Measurements from ENCODE around the gene DNM3. TPM values are rescaled to one million over a fixed set of nuclear protein-coding genes. Genes with fewer than 3 reads are reported as not detected.

Gene DNM3
- total and polyA plus RNA-seq, 4 donors: 38.5 to 93.9 (median 48.5) TPM

GRCh38 chr1:171904778-171905450 is 63.6 kb downstream of the DNM3 start:
- WGBS (ENCODE audit: insufficient coverage): 100% methylated on average over 2 of the region's 5 CpGs
- Histone ChIP-seq H3K27ac (ENCODE audit: low read depth, low read length) (no peak overlapping the region), H3K4me3 (ENCODE audit: low read depth, low read length) (no peak overlapping the region)

GRCh38 chr1:171909711-171910110 is 68.4 kb downstream of the DNM3 start:
- peak in 1 of 6 donors; percentile 82 for DNase-seq (ENCODE audit: low read depth in 4 of 6, low spot score in 6 of 6)
- Histone ChIP-seq H3K4me1 (ENCODE audit: control insufficient read depth, insufficient read depth, low read length) (peaks cover 9% of the 10 kb centered on the region), H3K27me3 (ENCODE audit: control insufficient read depth, insufficient read depth, low read length) (no peaks in the 10 kb centered on the region), H3K9me3 (ENCODE audit: control insufficient read depth, insufficient read depth, low read length) (no peaks in the 10 kb centered on the region), H3K36me3 (ENCODE audit: control insufficient read depth, insufficient read depth, low read length) (no peaks in the 10 kb centered on the region), H3K4me3 (ENCODE audit: low read depth, low read length) (no peak overlapping the region), H3K27ac (ENCODE audit: low read depth, low read length) (peak overlapping the region; percentile 33)
- 47% methylated on average over 2 of the region's 5 CpGs for WGBS (ENCODE audit: insufficient coverage)

More at GRCh38 chr1:171904778-171905450, 63.6 kb downstream of the DNM3 start:
- no peaks in the 10 kb centered on the region for H3K36me3 ChIP-seq (ENCODE audit: control insufficient read depth, insufficient read depth, low read length)
- H3K9me3 ChIP-seq (ENCODE audit: control insufficient read depth, insufficient read depth, low read length): no peaks in the 10 kb centered on the region
- H3K27me3 ChIP-seq (ENCODE audit: control insufficient read depth, insufficient read depth, low read length): no peaks in the 10 kb centered on the region
- DNase-seq (ENCODE audit: low read depth in 4 of 6, low spot score in 6 of 6): no peak
- no peaks in the 10 kb centered on the region for H3K4me1 ChIP-seq (ENCODE audit: control insufficient read depth, insufficient read depth, low read length)

GRCh38 chr1:171910786-171911185 is 69.5 kb downstream of the DNM3 start:
- 59% methylated on average over 2 of the region's 2 CpGs for WGBS (ENCODE audit: insufficient coverage)
- Histone ChIP-seq H3K36me3 (ENCODE audit: control insufficient read depth, insufficient read depth, low read length) (no peaks in the 10 kb centered on the region), H3K9me3 (ENCODE audit: control insufficient read depth, insufficient read depth, low read length) (no peaks in the 10 kb centered on the region), H3K27ac (ENCODE audit: low read depth, low read length) (no peak overlapping the region), H3K4me3 (ENCODE audit: low read depth, low read length) (no peak overlapping the region), H3K27me3 (ENCODE audit: control insufficient read depth, insufficient read depth, low read length) (no peaks in the 10 kb centered on the region), H3K4me1 (ENCODE audit: control insufficient read depth, insufficient read depth, low read length) (peaks cover 9% of the 10 kb centered on the region)
- DNase-seq (ENCODE audit: low read depth in 4 of 6, low spot score in 6 of 6): peak in 1 of 6 donors; percentile 30

DNA sequence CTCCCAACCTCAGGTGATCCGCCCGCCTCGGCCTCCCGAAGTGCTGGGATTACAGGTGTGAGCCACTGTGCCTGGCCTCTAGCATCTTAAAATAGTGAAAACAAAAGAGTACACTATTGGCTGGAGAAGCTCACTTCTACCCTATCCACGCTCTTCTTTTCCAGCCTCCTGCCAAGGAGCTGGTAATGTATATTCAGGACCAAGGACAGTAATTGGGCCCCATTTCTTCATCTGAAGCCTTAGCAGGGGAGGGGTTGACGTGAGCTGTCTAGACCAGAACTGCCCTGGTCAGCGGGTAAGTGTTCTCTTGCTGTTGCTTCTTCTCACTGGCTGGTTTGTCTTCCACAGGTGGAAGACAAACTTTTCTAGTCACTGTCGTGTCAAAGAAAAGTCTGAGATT is 70.2 kb downstream of the DNM3 start:
- Histone ChIP-seq H3K4me1 (ENCODE audit: control insufficient read depth, insufficient read depth, low read length) (peaks cover 9% of the 10 kb centered on the region), H3K9me3 (ENCODE audit: control insufficient read depth, insufficient read depth, low read length) (no peaks in the 10 kb centered on the region), H3K36me3 (ENCODE audit: control insufficient read depth, insufficient read depth, low read length) (no peaks in the 10 kb centered on the region), H3K27ac (ENCODE audit: low read depth, low read length) (no peak overlapping the region), H3K27me3 (ENCODE audit: control insufficient read depth, insufficient read depth, low read length) (no peaks in the 10 kb centered on the region), H3K4me3 (ENCODE audit: low read depth, low read length) (no peak overlapping the region)
- DNase-seq (ENCODE audit: low read depth in 4 of 6, low spot score in 6 of 6): no peak
- 95% methylated on average over 4 of the region's 8 CpGs for WGBS (ENCODE audit: insufficient coverage)

DNA sequence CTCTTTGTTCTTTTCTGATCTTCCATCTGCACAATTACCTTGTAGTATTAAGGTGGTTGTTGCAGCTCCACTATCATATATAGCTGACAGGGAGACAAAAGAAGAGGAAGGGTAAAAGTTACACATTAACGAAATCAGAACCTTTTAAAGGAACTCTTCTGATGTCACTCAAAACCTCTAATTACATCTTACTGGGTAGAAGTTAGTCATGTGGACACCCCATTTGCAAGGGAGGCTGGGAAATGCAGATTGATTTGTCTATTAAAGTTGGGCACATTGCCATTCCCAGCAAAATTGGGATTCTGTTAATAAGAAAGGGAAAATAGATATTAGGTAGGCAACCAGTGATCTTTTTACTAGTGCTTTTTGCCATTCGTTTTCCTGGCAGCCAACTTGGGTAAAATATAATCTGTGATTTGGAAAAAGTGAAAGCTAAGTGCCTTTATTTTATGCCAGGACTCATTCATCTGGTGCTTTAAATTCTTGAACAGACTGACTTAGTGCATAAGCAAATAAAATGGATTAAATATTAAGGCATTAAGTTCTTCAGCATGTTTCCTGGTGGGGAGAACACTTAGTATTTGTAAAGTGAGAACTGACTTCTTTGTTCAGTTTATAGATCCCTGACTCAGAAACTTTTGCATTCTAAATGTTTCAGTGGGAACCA is 71.3 kb downstream of the DNM3 start:
- DNase-seq (ENCODE audit: low read depth in 4 of 6, low spot score in 6 of 6): peak in 1 of 6 donors; percentile 45
- no peak overlapping the region for H3K4me3 ChIP-seq (ENCODE audit: low read depth, low read length)
- 83% methylated on average over 1 of the region's 2 CpGs for WGBS (ENCODE audit: insufficient coverage)
- peaks cover 9% of the 10 kb centered on the region for H3K4me1 ChIP-seq (ENCODE audit: control insufficient read depth, insufficient read depth, low read length)
- no peaks in the 10 kb centered on the region for H3K36me3 ChIP-seq (ENCODE audit: control insufficient read depth, insufficient read depth, low read length)
- no peaks in the 10 kb centered on the region for H3K27me3 ChIP-seq (ENCODE audit: control insufficient read depth, insufficient read depth, low read length)
- no peak overlapping the region for H3K27ac ChIP-seq (ENCODE audit: low read depth, low read length)
- no peaks in the 10 kb centered on the region for H3K9me3 ChIP-seq (ENCODE audit: control insufficient read depth, insufficient read depth, low read length)

DNA sequence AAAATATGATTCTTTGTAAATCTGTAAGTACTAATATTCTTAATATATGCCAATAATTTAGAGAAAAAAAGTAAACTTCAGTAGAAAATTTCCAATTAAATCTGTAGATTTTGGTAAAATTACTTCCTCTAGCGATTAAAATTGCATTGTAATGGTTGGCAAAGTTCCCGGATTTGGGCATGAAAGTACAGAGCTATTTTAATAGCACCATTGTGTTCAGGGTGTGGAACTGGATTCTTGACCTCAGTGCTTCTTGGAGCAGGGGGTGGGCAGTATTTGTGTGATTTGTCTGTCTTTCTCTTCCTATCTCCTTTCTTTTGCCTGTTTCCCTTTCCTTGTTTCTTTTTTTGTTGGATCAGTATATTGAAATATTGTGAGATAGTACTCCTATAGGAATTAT is 72.1 kb downstream of the DNM3 start:
- no peaks in the 10 kb centered on the region for H3K9me3 ChIP-seq (ENCODE audit: control insufficient read depth, insufficient read depth, low read length)
- no peaks in the 10 kb centered on the region for H3K27me3 ChIP-seq (ENCODE audit: control insufficient read depth, insufficient read depth, low read length)
- no peak overlapping the region for H3K27ac ChIP-seq (ENCODE audit: low read depth, low read length)
- WGBS (ENCODE audit: insufficient coverage): no CpG with 5 or more reads among the region's 2 CpGs
- H3K4me3 ChIP-seq (ENCODE audit: low read depth, low read length): no peak overlapping the region
- peak in 2 of 6 donors; percentile 43 to 44 for DNase-seq (ENCODE audit: low read depth in 4 of 6, low spot score in 6 of 6)
- no peaks in the 10 kb centered on the region for H3K36me3 ChIP-seq (ENCODE audit: control insufficient read depth, insufficient read depth, low read length)
- peaks cover 9% of the 10 kb centered on the region for H3K4me1 ChIP-seq (ENCODE audit: control insufficient read depth, insufficient read depth, low read length)

DNA sequence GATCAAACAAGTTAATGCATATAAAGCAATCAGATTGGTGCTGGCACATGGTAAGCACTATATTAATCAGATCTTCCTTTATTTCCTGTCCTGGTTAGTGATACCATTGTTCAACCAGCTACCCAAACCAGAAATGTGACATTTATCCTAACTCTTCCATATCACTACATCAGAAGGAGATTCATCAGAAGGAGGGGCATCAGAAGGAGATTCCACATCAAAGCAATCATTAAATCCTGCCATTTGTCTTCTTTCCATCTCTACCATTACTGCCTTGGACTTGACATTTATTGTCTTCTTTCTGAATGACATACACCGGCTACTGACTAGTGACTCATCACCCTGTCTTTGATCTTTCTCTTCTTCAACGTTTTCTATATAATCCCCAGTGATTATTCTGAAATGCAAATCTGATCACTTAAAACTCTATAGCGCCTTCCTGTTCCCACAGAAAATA is 75.0 kb downstream of the DNM3 start:
- 69% methylated on average over 3 of the region's 3 CpGs for WGBS (ENCODE audit: insufficient coverage)
- Histone ChIP-seq H3K36me3 (ENCODE audit: control insufficient read depth, insufficient read depth, low read length) (no peaks in the 10 kb centered on the region), H3K4me1 (ENCODE audit: control insufficient read depth, insufficient read depth, low read length) (peaks cover 9% of the 10 kb centered on the region), H3K27ac (ENCODE audit: low read depth, low read length) (no peak overlapping the region), H3K27me3 (ENCODE audit: control insufficient read depth, insufficient read depth, low read length) (no peaks in the 10 kb centered on the region), H3K4me3 (ENCODE audit: low read depth, low read length) (no peak overlapping the region), H3K9me3 (ENCODE audit: control insufficient read depth, insufficient read depth, low read length) (no peaks in the 10 kb centered on the region)
- DNase-seq (ENCODE audit: low read depth in 4 of 6, low spot score in 6 of 6): no peak

GRCh38 chr1:171917331-171917730 is 76.0 kb downstream of the DNM3 start:
- no peak overlapping the region for H3K27ac ChIP-seq (ENCODE audit: low read depth, low read length)
- peaks cover 9% of the 10 kb centered on the region for H3K4me1 ChIP-seq (ENCODE audit: control insufficient read depth, insufficient read depth, low read length)
- no peaks in the 10 kb centered on the region for H3K36me3 ChIP-seq (ENCODE audit: control insufficient read depth, insufficient read depth, low read length)
- no peak overlapping the region for H3K4me3 ChIP-seq (ENCODE audit: low read depth, low read length)
- H3K9me3 ChIP-seq (ENCODE audit: control insufficient read depth, insufficient read depth, low read length): no peaks in the 10 kb centered on the region
- WGBS (ENCODE audit: insufficient coverage): no CpG with 5 or more reads among the region's 1 CpG
- peak in 1 of 6 donors; percentile 73 for DNase-seq (ENCODE audit: low read depth in 4 of 6, low spot score in 6 of 6)
- no peaks in the 10 kb centered on the region for H3K27me3 ChIP-seq (ENCODE audit: control insufficient read depth, insufficient read depth, low read length)

DNA sequence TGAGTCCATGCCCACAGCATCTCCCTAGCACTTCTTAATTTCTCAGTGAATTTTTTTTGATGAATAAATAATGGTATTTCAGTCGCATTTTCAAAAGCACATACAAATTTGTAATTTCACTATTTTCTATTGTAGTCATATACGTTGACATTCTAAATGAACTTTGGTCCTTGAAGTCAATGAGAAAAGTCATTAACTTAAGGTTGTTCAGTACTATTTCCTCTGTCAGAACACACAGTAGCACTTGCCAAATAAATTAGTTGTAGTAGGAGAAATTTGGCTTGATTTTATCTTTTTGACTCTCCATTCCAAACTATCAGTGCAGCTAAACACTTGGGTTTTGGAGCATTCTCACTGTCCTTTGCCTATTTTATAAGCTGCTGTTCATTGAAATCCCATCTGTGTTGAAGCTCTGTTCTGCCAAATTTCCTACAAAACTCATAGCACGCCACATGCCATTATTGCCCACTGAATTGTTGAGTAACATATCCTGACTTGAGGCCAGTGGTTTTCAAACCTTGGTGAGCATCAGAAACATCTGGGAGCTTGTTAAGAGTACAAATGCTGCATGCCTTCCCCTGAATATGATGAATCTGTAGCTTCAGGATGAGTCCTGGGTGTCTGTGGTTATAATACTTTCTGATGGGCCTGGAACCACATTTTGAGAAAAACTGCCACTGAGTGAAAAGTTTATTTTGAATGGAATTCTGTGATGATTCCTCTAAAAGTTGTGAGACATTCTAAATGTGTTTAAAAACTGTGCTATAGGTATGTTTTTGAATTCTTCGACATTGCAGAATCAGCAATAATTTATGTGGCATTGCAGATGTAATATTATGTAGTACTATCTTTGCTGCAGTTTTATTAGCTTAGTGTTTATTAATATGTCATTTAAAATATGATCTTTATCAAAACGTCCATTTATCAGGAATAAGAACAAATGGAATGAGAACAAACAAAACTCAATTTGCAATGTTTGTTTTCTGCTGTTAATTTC is 78.9 kb downstream of the DNM3 start:
- no peak overlapping the region for H3K27ac ChIP-seq (ENCODE audit: low read depth, low read length)
- peak in 1 of 6 donors; percentile 50 for DNase-seq (ENCODE audit: low read depth in 4 of 6, low spot score in 6 of 6)
- WGBS (ENCODE audit: insufficient coverage): no CpG with 5 or more reads among the region's 5 CpGs

More for the DNA sequence above, 78.9 kb downstream of the DNM3 start:
- Histone ChIP-seq H3K4me3 (ENCODE audit: low read depth, low read length) (no peak overlapping the region), H3K4me1 (ENCODE audit: control insufficient read depth, insufficient read depth, low read length) (no peaks in the 10 kb centered on the region), H3K36me3 (ENCODE audit: control insufficient read depth, insufficient read depth, low read length) (no peaks in the 10 kb centered on the region), H3K9me3 (ENCODE audit: control insufficient read depth, insufficient read depth, low read length) (no peaks in the 10 kb centered on the region), H3K27me3 (ENCODE audit: control insufficient read depth, insufficient read depth, low read length) (no peaks in the 10 kb centered on the region)
